Kidney epithelial cell (primary cell): Measurements from ENCODE around the gene IL11RA. TPM values are rescaled to one million over a fixed set of nuclear protein-coding genes. Genes with fewer than 3 reads are reported as not detected.

Experiments used
- DNase-seq: peaks from one replicate; pipeline ENCODE4 v3.0.0-alpha.2; 2010; ENCODE audit warnings: low read depth
- H3K27me3 ChIP-seq: 2 replicates; pipeline ENCODE4 v1.6.0; 2011; ENCODE audit warnings: low read length; ENCODE audit not compliant: control insufficient read depth, insufficient read depth
- H3K36me3 ChIP-seq: 2 replicates; pipeline ENCODE4 v1.5.1; 2011; ENCODE audit warnings: low read length; ENCODE audit not compliant: control insufficient read depth, insufficient read depth
- H3K4me3 ChIP-seq: 2 replicates; pipeline ENCODE4 v1.5.1; 2011; ENCODE audit warnings: low read depth, mild to moderate bottlenecking, control low read depth, low read length
- CTCF ChIP-seq: IDR thresholded peaks from 2 replicates; pipeline ENCODE4 v1.5.1; 2011; ENCODE audit warnings: mild to moderate bottlenecking, moderate library complexity, low read length, control low read depth, inconsistent platforms; ENCODE audit not compliant: insufficient read depth, poor library complexity, severe bottlenecking
- total RNA-seq: library from RNA; depleted of rRNA; stranded (reverse); fragments of >200 nt; gene quantifications from 2 replicates; pipeline ENCODE4 v1.2.3, GENCODE V29; 2015

Gene IL11RA
- 5.9 and 11.6 TPM in 2 replicates for total RNA-seq

- H3K36me3 ChIP-seq: no peaks in the 10 kb centered on the region
- TF ChIP-seq CTCF: no peak
- H3K4me3 ChIP-seq: peak within 1 kb of the TSS; percentile 33
- H3K27me3 ChIP-seq: no peaks in the 10 kb centered on the region
- DNase-seq: no peak
Observed at GRCh38 chr9:34651876-34652601, at the start of gene IL11RA. Gene IL11RA, plus strand, starts transcription at chr9:34652185. Its CDS starts 3,033 bp downstream, at chr9:34655218.

DNA sequence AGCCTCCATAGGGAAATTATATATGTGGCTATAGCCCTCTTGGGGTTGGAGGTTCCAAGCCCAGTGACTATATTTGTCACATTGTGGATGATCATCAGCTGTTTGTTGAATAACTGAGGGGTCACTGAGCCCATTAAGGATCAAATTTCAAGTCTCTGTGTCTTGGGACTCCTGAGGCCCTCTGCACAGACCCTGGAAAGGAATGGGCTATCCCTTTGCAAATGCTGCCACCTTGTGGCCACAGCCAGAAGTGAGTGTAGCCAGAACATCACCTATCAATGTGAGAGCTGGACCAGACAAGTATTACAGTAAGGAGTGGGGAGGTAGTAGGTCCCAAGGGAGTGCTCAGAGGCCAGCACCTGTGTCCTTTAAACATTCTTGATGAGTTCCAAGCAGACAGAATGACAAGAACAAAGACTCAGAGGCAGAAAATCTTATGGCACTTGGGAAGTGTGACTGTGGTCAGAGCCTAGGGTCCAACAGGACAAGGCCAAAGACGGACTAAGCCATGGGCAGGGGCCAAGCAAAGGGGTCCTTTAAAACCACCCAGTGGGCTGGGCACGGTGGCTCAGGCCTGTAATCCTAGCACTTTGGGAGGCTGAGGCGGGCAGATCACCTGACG, 48.3 kb upstream of the IL11RA start:
- TF ChIP-seq CTCF: peak; percentile 86
- no peak for DNase-seq
- H3K36me3 ChIP-seq: no peaks in the 10 kb centered on the region
- no peak overlapping the region for H3K4me3 ChIP-seq
- peaks cover 11% of the 10 kb centered on the region for H3K27me3 ChIP-seq

DNA sequence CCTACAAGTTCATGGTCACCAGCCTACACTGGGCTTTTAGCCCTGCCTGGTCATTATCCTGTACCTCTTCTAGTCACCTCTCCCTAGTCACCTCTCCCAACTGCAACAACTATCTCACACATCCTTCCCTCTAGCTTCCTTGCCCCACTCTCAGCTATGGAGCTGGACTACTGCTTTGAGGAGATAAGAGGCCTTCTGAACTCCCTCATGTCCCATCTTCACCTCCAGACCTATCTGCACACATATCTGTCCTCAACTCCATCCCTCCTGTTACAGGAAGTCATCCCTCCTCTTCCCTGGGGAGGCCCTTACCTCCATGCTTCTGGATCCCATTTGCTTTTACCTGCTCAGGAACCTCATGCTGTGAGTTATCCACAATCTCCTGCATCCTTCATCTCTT, 45.8 kb upstream of the IL11RA start:
- H3K27me3 ChIP-seq: peaks cover 7% of the 10 kb centered on the region
- H3K36me3 ChIP-seq: no peaks in the 10 kb centered on the region
- no peak for TF ChIP-seq CTCF
- no peak for DNase-seq
- no peak overlapping the region for H3K4me3 ChIP-seq

- peaks cover 6% of the 10 kb centered on the region for H3K27me3 ChIP-seq
- no peak for DNase-seq
- H3K36me3 ChIP-seq: no peaks in the 10 kb centered on the region
- no peak overlapping the region for H3K4me3 ChIP-seq
- no peak for TF ChIP-seq CTCF
Observed at GRCh38 chr9:34606905-34607304, 45.1 kb upstream of the IL11RA start.

- H3K27me3 ChIP-seq: peaks cover 3% of the 10 kb centered on the region
- no peak for DNase-seq
- H3K4me3 ChIP-seq: no peak overlapping the region
- no peaks in the 10 kb centered on the region for H3K36me3 ChIP-seq
- no peak for TF ChIP-seq CTCF
Observed at GRCh38 chr9:34607331-34607730, 44.7 kb upstream of the IL11RA start.
